Calu3 (cell line): Measurements from ENCODE around the gene HADHA. TPM values are rescaled to one million over a fixed set of nuclear protein-coding genes. Genes with fewer than 3 reads are reported as not detected.

ENCODE experiments used
- BruUV-seq: library from RNA; stranded (reverse); fragments of 400-500 nt; replicated peaks from 2 replicates; lab custom pipeline; 2021; lab: Mats Ljungman, UMichigan
- CTCF ChIA-PET: fragments of 300-600 bp; sonication (Branson Sonifier 250); formaldehyde crosslinking; loops from one replicate; lab custom pipeline; 2022; ENCODE audit warnings: antibody characterized with exemption; lab: Charles Lee
- DNase-seq: peaks from one replicate; pipeline ENCODE4 v3.0.0; 2022
- H3K27ac Mint-ChIP-seq: one replicate; pipeline ENCODE4 v1.8.0; 2022; ENCODE audit warnings: mixed read lengths; ENCODE audit not compliant: unreplicated experiment
- H3K27me3 Mint-ChIP-seq: one replicate; pipeline ENCODE4 v1.8.0; 2022; ENCODE audit warnings: mixed read lengths; ENCODE audit not compliant: unreplicated experiment
- H3K36me3 Mint-ChIP-seq: one replicate; pipeline ENCODE4 v1.8.0; 2022; ENCODE audit warnings: mild to moderate bottlenecking, moderate library complexity, mixed read lengths; ENCODE audit not compliant: insufficient read depth, unreplicated experiment
- H3K4me1 Mint-ChIP-seq: one replicate; pipeline ENCODE4 v1.8.0; 2022; ENCODE audit warnings: mild to moderate bottlenecking, low read depth, mixed read lengths; ENCODE audit not compliant: unreplicated experiment
- H3K4me3 Mint-ChIP-seq: one replicate; pipeline ENCODE4 v1.8.0; 2022; ENCODE audit warnings: mild to moderate bottlenecking, low read depth, moderate library complexity, mixed read lengths; ENCODE audit not compliant: unreplicated experiment
- H3K9me3 Mint-ChIP-seq: one replicate; pipeline ENCODE4 v1.8.0; 2022; ENCODE audit warnings: low read depth, mixed read lengths; ENCODE audit not compliant: unreplicated experiment
- CTCF ChIP-seq: fragments of 200-600 bp; IDR thresholded peaks from one replicate; pipeline ENCODE4 v1.8.0; 2022; ENCODE audit warnings: antibody characterized with exemption; ENCODE audit not compliant: unreplicated experiment
- intact Hi-C: fragments of 100-400 bp; cut with micrococcal nuclease; formaldehyde crosslinking; loops from one replicate; pipeline ENCODE4 v1.10.0; 2022; ENCODE audit not compliant: unreplicated experiment
- total RNA-seq: library from RNA; stranded (reverse); gene quantifications from 2 replicates; pipeline ENCODE4 v1.2.3, GENCODE V29; 2022

Gene HADHA
- total RNA-seq, 1 experiment from 2014 or later: 127 TPM

GRCh38 chr2:26189123-26189522, 55.3 kb downstream of the HADHA start:
- H3K27me3 Mint-ChIP-seq: peaks cover 14% of the 10 kb centered on the region
- BruUV-seq: no TSS peak
- no peak for TF ChIP-seq CTCF
- no peak overlapping the region for H3K27ac Mint-ChIP-seq
- H3K36me3 Mint-ChIP-seq: peaks cover 44% of the 10 kb centered on the region
- no peak for DNase-seq
- H3K4me1 Mint-ChIP-seq: no peaks in the 10 kb centered on the region
- no peak overlapping the region for H3K4me3 Mint-ChIP-seq
- H3K9me3 Mint-ChIP-seq: no peaks in the 10 kb centered on the region
- intact Hi-C loops: no loop called here
- CTCF ChIA-PET: no interaction called here

- no peak for DNase-seq
- intact Hi-C loops: no loop called here
- no TSS peak for BruUV-seq
- Mint-ChIP-seq H3K36me3 (peaks cover 36% of the 10 kb centered on the region), H3K27ac (no peak overlapping the region), H3K4me1 (no peaks in the 10 kb centered on the region), H3K27me3 (peaks cover 14% of the 10 kb centered on the region), H3K9me3 (no peaks in the 10 kb centered on the region), H3K4me3 (no peak overlapping the region)
- CTCF ChIA-PET: no interaction called here
- no peak for TF ChIP-seq CTCF
These were observed 56.8 kb downstream of the HADHA start for GRCh38 chr2:26187537-26188104.

- no peak for DNase-seq
- no TSS peak for BruUV-seq
- Mint-ChIP-seq H3K4me1 (no peaks in the 10 kb centered on the region), H3K36me3 (peaks cover 31% of the 10 kb centered on the region), H3K27ac (no peak overlapping the region), H3K27me3 (peaks cover 14% of the 10 kb centered on the region), H3K4me3 (no peak overlapping the region), H3K9me3 (no peaks in the 10 kb centered on the region)
- CTCF ChIA-PET: no interaction called here
- TF ChIP-seq CTCF: no peak
- intact Hi-C loops: no loop called here
These were observed 57.3 kb downstream of the HADHA start for GRCh38 chr2:26187114-26187513.

GRCh38 chr2:26185954-26186770, 58.3 kb downstream of the HADHA start:
- no peak overlapping the region for H3K4me3 Mint-ChIP-seq
- TF ChIP-seq CTCF: no peak
- BruUV-seq: no TSS peak

More at GRCh38 chr2:26185954-26186770, 58.3 kb downstream of the HADHA start:
- CTCF ChIA-PET: interaction anchor here (0.5 kb wide), 1 partner anchor 135 kb away, joined by 3 read pairs; no protein-coding TSS in a partner anchor
- no peak overlapping the region for H3K27ac Mint-ChIP-seq
- intact Hi-C loops: no loop called here
- no peak for DNase-seq
- H3K9me3 Mint-ChIP-seq: no peaks in the 10 kb centered on the region
- peaks cover 22% of the 10 kb centered on the region for H3K36me3 Mint-ChIP-seq
- peaks cover 20% of the 10 kb centered on the region for H3K27me3 Mint-ChIP-seq
- no peaks in the 10 kb centered on the region for H3K4me1 Mint-ChIP-seq
